HG02571 (cell line): Measurements from ENCODE around the gene CCT7.
"Not testable (repeated sequence)": the region's sequence is repeated elsewhere in the genome, so short reads cannot be mapped to it uniquely, and the experiment has no call there.

ENCODE experiments used
- ATAC-seq: cut with Tn5 transposase; IDR thresholded peaks from one replicate; pipeline ENCODE4 v1.9.1; 2021; ENCODE audit warnings: mild to moderate bottlenecking, moderate library complexity; ENCODE audit not compliant: unreplicated experiment

CCT7 gene

DNA sequence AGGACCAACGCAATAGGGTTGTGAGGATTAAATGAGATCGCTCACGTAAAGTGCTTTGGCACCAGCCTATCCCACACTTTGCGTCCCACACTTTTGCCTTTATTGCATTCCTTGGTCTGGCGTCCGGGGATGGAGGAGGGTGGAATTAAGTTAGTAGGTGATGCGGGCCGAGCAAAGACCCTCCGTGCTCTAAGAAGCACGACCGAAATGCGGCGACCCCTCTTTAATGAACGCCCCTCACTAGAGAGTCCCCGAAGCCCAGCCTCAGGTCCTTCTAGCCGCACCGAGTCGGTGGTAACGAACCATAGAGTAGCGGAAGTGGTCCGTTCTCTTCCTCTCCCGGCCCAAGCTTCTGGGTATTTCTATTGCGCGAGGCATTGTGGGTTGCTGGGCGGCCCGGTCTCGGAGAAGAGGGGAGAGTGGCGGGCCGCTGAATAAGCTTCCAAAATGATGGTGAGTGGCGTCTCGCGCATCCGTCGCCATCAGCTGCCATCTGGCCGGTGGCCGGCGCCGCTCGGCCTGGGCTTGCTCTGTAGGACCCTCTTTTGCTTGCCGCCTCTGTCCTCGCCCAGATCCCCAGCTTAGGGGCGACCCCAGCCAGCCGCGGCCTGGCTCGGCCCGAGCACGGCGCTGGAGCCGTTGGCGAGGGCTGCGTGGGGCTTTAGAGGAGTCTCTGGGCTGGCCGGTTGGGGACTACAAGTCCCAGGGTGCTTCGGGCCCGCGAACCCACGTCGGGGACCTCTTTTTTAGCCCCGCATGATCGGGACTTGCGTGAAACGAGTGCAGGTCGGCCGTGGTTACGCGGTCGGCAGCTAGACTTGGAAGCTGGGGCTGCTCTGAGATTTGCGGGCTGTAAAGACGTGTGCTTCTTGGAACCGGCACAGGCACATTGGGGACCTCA is at the start of gene CCT7:
CCT7 (plus strand) TSS at position 377 of the 901 bp plus-strand sequence; CDS start at position 448, 71 bp downstream.
- ATAC-seq: peak; percentile 62

DNA sequence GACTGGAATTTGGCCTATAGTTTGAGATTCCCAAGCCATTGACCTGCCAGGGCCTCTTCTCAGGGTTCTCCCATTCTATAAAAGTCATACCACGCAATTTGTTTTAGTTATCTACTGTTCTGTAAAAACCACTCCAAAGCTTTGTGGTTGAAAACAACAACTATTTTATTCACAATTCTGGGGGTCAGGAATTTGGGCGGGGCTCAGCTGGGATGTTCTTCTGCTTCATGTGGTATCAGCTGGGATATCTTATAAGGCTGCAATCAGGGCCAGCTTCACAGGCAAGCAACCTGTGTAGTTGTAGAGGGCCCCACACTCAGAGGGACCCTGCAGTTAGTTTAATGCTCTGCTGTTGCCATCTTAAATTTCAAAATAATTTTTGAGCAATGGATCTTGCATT is 48.1 kb upstream of the CCT7 start:
- ATAC-seq: no peak

- no peak for ATAC-seq
Observed at GRCh38 chr2:73187549-73187948, 46.6 kb upstream of the CCT7 start.

DNA sequence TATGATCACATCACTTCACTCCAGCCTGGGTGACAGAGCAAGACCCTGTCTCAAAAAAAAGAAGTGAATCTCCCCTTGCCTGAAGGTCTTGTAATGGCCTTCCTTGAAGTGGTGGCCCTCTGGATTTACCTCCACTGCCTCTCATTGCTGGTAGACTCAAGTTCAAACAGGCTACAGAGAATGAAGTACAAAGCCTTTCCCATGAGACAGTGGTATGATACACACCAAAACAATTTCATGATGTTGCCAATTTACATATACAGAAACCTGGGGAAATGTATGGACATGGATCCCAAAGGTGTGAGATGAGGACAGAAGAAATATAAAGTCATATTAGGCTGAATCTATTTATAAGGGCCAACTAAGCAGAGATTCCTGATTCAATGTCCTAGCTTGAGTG is 36.5 kb upstream of the CCT7 start:
- no peak for ATAC-seq

- not testable (repeated sequence) for ATAC-seq
Observed at GRCh38 chr2:73200281-73200680, 33.8 kb upstream of the CCT7 start.

GRCh38 chr2:73202156-73203054 is 31.7 kb upstream of the CCT7 start, which contains the start of gene NOTO:
Gene NOTO, plus strand, starts transcription at chr2:73202574. Its CDS starts 93 bp downstream, at chr2:73202667.
- no peak for ATAC-seq

GRCh38 chr2:73203055-73203681 is 30.9 kb upstream of the CCT7 start:
- no peak for ATAC-seq

DNA sequence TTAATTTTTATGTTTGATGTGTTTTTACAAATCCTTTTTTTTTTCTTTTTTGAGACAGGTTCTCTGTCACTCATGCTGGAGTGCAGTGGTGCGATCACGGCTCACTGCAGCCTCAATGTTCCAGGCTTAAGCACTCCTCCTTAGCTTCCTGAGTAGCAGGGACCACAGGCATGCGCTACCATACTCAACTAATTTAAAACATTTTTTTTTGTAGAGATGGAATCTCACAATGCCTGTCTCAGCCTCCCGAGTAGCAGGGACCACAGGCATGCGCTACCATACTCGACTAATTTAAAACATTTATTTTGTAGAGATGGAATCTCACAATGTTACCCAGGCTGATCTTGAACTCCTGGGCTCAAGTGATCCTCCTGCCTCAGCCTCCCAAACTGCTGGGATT is 28.5 kb upstream of the CCT7 start:
- no peak for ATAC-seq

- ATAC-seq: no peak
Observed at GRCh38 chr2:73208258-73208657, 25.9 kb upstream of the CCT7 start.

DNA sequence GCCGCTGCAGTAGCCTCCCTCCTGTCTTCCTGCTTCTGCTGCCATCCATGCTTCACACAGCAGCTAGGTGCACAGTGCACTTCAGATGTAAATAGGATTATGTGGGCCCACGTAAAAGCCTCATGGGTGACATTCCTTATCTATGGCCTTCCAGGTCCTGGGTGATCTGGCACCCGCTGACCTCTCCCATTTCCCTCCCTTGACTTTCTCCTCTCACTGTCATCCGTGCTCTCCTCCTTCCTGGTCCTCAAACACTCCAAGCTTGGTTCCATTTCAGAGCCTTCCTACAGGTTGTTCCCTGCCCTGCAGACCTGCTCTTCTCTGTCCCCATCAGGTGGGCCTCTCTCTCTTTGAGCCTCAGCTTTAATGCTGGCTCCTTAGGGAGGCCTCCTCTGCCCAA is 24.1 kb upstream of the CCT7 start:
- no peak for ATAC-seq

DNA sequence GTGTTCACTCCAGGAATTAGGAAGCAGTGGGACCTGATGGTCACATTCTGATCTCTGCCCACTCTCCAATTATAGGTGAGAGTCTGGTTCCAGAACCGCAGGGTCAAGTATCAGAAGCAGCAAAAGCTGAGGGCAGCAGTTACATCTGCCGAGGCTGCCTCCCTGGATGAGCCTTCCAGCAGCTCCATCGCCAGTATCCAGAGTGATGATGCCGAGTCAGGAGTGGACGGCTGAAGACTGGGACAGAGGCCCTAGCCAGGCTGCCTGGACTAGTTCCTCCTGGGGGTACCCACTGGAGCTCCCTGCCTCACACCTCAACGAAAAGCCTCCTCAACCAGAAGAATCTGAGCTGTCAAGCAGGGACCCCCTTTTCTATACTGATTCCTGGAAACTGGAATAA is 23.4 kb upstream of the CCT7 start:
- no peak for ATAC-seq

DNA sequence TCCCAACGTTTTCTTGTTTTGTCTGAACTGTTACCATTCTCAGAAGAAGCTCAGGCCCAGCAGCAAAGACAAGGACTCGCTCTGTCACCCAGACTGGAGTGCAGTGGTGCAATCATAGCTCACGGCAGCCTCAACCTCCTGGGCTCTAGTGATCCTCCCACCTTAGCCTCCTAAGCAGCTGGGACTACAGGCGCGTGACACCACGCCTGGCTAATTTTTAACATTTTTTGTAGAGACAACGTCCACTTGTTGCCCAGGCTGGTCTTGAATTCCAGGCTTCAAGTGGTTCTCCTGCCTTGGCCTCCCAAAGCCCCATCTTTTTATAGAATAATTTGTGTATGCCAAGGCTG is 22.0 kb upstream of the CCT7 start:
- ATAC-seq: no peak

- peak; percentile 57 for ATAC-seq
Observed at GRCh38 chr2:73212448-73213176, 21.5 kb upstream of the CCT7 start.

DNA sequence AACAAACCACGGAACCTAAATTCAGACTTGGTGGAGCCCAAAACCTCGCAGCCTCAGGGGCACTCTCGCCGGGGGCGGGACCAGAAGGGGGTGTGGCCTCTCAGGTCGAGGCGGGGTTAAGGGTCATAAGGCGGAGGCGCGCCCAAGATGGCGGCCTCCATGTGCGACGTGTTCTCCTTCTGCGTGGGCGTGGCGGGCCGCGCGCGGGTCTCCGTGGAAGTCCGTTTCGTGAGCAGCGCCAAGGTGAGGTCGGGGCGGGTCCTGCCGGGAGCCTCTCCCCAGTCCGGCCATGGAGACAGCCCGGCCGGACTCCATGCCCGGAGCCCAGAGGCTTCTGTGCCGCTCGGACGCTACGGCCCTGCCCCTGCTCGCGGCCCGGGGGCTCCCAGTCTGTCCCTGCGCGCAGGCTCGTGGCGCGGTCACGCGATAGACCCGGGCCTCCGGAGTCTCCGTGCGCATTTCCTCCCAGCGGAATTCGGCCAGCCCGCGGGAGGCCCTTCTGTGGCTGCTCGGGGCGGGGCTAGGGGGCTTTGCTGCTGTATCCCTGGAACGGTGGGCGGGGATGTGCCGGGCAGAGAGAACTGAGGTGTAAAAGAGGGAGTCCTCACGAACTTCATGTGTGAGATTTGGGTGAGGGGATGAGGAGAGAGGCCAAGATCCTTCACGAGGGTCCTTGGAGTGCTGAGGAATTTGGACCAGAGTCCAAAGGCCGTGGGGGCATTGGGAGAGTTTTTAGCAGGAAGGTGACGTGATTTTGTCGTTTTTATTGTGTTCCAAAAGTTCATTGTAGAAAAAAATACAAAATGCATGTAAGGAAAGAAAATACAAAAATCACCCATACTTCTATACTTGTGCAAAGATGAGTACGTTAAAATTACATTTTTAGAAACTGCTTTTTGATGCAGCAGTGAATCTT is 19.7 kb upstream of the CCT7 start, which contains the start of gene SMYD5:
SMYD5 (plus strand) TSS at position 126 of the 916 bp plus-strand sequence; CDS start at position 148, 22 bp downstream.
- peak; percentile 91 for ATAC-seq

GRCh38 chr2:73215254-73215653 is 18.9 kb upstream of the CCT7 start:
- no peak for ATAC-seq

DNA sequence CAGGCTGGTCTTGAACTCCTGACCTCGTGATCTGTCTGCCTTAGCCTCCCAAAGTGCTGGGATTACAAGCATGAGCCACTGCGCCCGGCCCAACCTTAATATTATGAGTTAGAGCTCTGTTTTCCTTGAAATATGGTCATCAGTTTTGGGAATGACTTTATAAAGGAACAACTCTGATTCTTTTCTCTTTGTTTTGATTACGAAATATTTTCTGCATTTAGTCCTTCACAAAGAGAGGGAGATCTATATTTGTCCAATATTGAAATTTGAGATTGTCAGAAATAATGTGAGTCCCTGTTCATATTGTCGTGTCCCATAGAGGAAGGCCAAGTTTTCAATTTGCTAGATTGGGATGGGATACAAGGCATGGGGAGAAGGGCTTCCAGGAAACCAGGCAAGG is 16.9 kb upstream of the CCT7 start:
- no peak for ATAC-seq

DNA sequence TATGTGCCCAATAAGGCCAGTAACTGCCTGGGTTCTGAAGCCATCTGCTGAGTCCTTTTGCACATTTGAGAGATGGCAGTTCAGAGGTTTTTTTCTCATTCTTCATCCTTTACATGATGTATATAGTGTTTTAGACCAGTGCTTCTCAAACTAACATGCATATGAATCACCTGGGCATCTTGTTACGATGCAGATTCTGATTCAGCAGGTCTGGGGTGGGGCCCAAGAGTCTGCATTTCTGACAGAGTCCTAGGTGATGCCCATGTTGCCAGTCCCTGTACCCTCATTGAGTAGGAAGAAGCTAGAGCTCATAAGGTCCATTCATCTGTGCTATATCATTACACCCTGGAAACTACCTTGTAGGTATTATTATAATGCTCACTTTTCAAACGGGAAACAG is 16.3 kb upstream of the CCT7 start:
- ATAC-seq: no peak

DNA sequence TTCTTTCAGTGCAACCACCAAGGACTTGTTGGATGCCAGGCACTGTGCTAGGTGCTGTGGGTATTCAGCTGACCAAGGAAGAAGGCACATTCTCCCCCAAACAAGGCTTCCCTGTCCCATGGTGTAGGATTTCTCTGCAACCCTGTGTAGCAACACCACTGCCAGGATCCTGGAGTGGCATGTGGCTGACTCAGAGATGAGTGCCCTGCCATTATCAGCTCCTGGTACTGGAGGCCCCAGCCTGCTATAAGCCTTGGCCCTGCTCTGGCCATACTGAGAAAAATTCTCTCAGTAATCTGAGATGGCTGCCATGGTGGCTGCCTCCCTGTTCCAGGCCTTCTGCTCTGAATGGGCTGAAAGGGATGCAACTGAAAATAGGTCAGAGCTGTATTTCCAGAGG is 15.8 kb upstream of the CCT7 start:
- ATAC-seq: no peak

GRCh38 chr2:73223821-73224220 is 10.3 kb upstream of the CCT7 start:
- ATAC-seq: no peak
